Measurements from ENCODE around the gene DAB2IP.

GRCh38 chr9:121638901-121639592 lies 12.4 kb upstream of the DAB2IP start:
- TF ChIP-seq CTCF (optimal IDR thresholded peaks at IDR 0.05 in 1 of 3, IDR thresholded peaks at IDR 0.05 in 1 of 3, conservative IDR thresholded peaks at IDR 0.05 in 1 of 3; ENCODE audit: extremely low read depth in 1 of 3, insufficient read depth in 2 of 3, low read length in 3 of 3) (no peak), EZH2 (IDR thresholded peaks at IDR 0.05; ENCODE audit: low read length) (no peak)
